H9 (cell line): Measurements from ENCODE around the gene PABPN1. TPM values are rescaled to one million over a fixed set of nuclear protein-coding genes. Genes with fewer than 3 reads are reported as not detected.

Source experiments
- DNase-seq: peaks from one replicate; pipeline ENCODE4 v3.0.0-alpha.2; 2017
- H2AFZ ChIP-seq: one replicate; pipeline ENCODE4 v1.6.1; 2013; ENCODE audit warnings: mild to moderate bottlenecking, low read length, control low read depth, moderate library complexity
- H2AK5ac ChIP-seq: 2 replicates; pipeline ENCODE4 v1.6.1; 2013; ENCODE audit warnings: low read length, control low read depth, mixed read lengths; ENCODE audit not compliant: insufficient read length
- H2BK120ac ChIP-seq: one replicate; pipeline ENCODE4 v1.6.1; 2013; ENCODE audit warnings: low read depth, mild to moderate bottlenecking, low read length, control low read depth, inconsistent platforms; ENCODE audit not compliant: poor library complexity, severe bottlenecking
- H2BK12ac ChIP-seq: 2 replicates; pipeline ENCODE4 v1.6.1; 2013; ENCODE audit warnings: low read length, control low read depth, mixed read lengths, low read depth; ENCODE audit not compliant: insufficient read length
- H2BK15ac ChIP-seq: 2 replicates; pipeline ENCODE4 v1.6.1; 2013; ENCODE audit warnings: low read depth, low read length, control low read depth
- H2BK20ac ChIP-seq: one replicate; pipeline ENCODE4 v1.6.1; 2013; ENCODE audit warnings: low read depth, mild to moderate bottlenecking, low read length, control low read depth, inconsistent platforms; ENCODE audit not compliant: poor library complexity, severe bottlenecking
- H2BK5ac ChIP-seq: 2 replicates; pipeline ENCODE4 v1.6.1; 2013; ENCODE audit warnings: low read length, control low read depth, mixed read lengths; ENCODE audit not compliant: insufficient read length
- H3K14ac ChIP-seq: 2 replicates; pipeline ENCODE4 v1.6.1; 2013; ENCODE audit warnings: low read length, control low read depth; ENCODE audit not compliant: insufficient read depth
- H3K18ac ChIP-seq: 2 replicates; pipeline ENCODE4 v1.6.1; 2013; ENCODE audit warnings: low read depth, mild to moderate bottlenecking, mixed read lengths, low read length, control low read depth; ENCODE audit not compliant: insufficient read length
- H3K23ac ChIP-seq: 2 replicates; pipeline ENCODE4 v1.6.1; 2013; ENCODE audit warnings: low read length, control low read depth, mixed read lengths, low read depth; ENCODE audit not compliant: insufficient read length
- H3K23me2 ChIP-seq: 2 replicates; pipeline ENCODE4 v1.6.1; 2013; ENCODE audit warnings: low read depth, mild to moderate bottlenecking, mixed read lengths, low read length, control low read depth; ENCODE audit not compliant: insufficient read length, poor library complexity, severe bottlenecking
- H3K27ac ChIP-seq: 2 replicates; pipeline ENCODE4 v1.5.1; 2013; ENCODE audit warnings: low read length, control low read depth, mixed read lengths, low read depth; ENCODE audit not compliant: insufficient read length
- H3K27me3 ChIP-seq: 2 replicates; pipeline ENCODE4 v1.6.1; 2013; ENCODE audit warnings: low read length, control low read depth, inconsistent platforms; ENCODE audit not compliant: insufficient read depth
- H3K4ac ChIP-seq: 2 replicates; pipeline ENCODE4 v1.6.1; 2013; ENCODE audit warnings: low read depth, mild to moderate bottlenecking, control low read depth, inconsistent platforms, low read length, moderate library complexity
- H3K4me1 ChIP-seq: 2 replicates; pipeline ENCODE4 v1.6.1; 2013; ENCODE audit warnings: low read length, control low read depth, inconsistent platforms; ENCODE audit not compliant: insufficient read depth
- H3K4me2 ChIP-seq: 2 replicates; pipeline ENCODE4 v1.6.1; 2013; ENCODE audit warnings: low read length, control low read depth, mixed read lengths; ENCODE audit not compliant: insufficient read length, insufficient read depth
- H3K56ac ChIP-seq: 2 replicates; pipeline ENCODE4 v1.6.1; 2013; ENCODE audit warnings: low read depth, mild to moderate bottlenecking, mixed read lengths, low read length, control low read depth; ENCODE audit not compliant: insufficient read length
- H3K79me1 ChIP-seq: 2 replicates; pipeline ENCODE4 v1.6.1; 2013; ENCODE audit warnings: low read depth, mild to moderate bottlenecking, moderate library complexity, low read length, control low read depth, inconsistent platforms; ENCODE audit not compliant: insufficient read depth, poor library complexity, severe bottlenecking
- H3K79me2 ChIP-seq: 2 replicates; pipeline ENCODE4 v1.6.1; 2013; ENCODE audit warnings: low read length, control low read depth, inconsistent platforms; ENCODE audit not compliant: insufficient read depth
- H3K9ac ChIP-seq: 2 replicates; pipeline ENCODE4 v1.6.1; 2013; ENCODE audit warnings: low read length, control low read depth, mixed read lengths; ENCODE audit not compliant: insufficient read length; ENCODE audit errors: extremely low read depth
- H3K9me3 ChIP-seq: one replicate; pipeline ENCODE4 v1.6.1; 2013; ENCODE audit warnings: low read depth, low read length, inconsistent platforms; ENCODE audit not compliant: control insufficient read depth
- H3T11ph ChIP-seq: one replicate; pipeline ENCODE4 v1.6.1; 2013; ENCODE audit warnings: mild to moderate bottlenecking, low read length, control low read depth, inconsistent platforms
- H4K20me1 ChIP-seq: one replicate; pipeline ENCODE4 v1.6.1; 2013; ENCODE audit not compliant: control insufficient read depth, insufficient read length, insufficient read depth
- H4K5ac ChIP-seq: 2 replicates; pipeline ENCODE4 v1.6.1; 2013; ENCODE audit warnings: low read depth, mild to moderate bottlenecking, mixed read lengths, low read length, control low read depth; ENCODE audit not compliant: insufficient read length
- H4K8ac ChIP-seq: replicated peaks from 2 replicates; pipeline ENCODE4 v1.6.1; 2013; ENCODE audit warnings: low read length, control low read depth, mixed read lengths, low read depth; ENCODE audit not compliant: insufficient read length
- H4K91ac ChIP-seq: 2 replicates; pipeline ENCODE4 v1.6.1; 2013; ENCODE audit warnings: low read depth, mild to moderate bottlenecking, moderate library complexity, mixed read lengths, low read length, control low read depth; ENCODE audit not compliant: insufficient read length
- H3K27ac Mint-ChIP-seq, 3 experiments: 2 replicates in 2 of 3; 3 replicates in 1 of 3; pipeline ENCODE4 v1.8.0; 2020 to 2021; ENCODE audit warnings: mixed read lengths in 3 of 3, mild to moderate bottlenecking in 1 of 3, moderate library complexity in 1 of 3
- H3K27me3 Mint-ChIP-seq: 2 replicates; pipeline ENCODE4 v1.8.0; 2021; ENCODE audit warnings: low read depth, mild to moderate bottlenecking, moderate library complexity, mixed read lengths
- H3K36me3 Mint-ChIP-seq, 3 experiments: 2 replicates in 2 of 3; 3 replicates in 1 of 3; pipeline ENCODE4 v1.8.0; 2020 to 2021; ENCODE audit warnings: low read depth in 3 of 3, mixed read lengths in 3 of 3; ENCODE audit not compliant: insufficient read depth in 1 of 3
- H3K4me1 Mint-ChIP-seq, 2 experiments: 2 replicates each; pipeline ENCODE4 v1.8.0; 2020; ENCODE audit warnings: mixed read lengths in 2 of 2
- H3K4me3 Mint-ChIP-seq, 2 experiments: 2 replicates in 1 of 2; 3 replicates in 1 of 2; pipeline ENCODE4 v1.8.0; 2020 to 2021; ENCODE audit warnings: mild to moderate bottlenecking in 2 of 2, mixed read lengths in 2 of 2, moderate library complexity in 1 of 2
- H3K9me3 Mint-ChIP-seq, 2 experiments: 2 replicates in 1 of 2; 3 replicates in 1 of 2; pipeline ENCODE4 v1.8.0; 2020; ENCODE audit warnings: mild to moderate bottlenecking in 2 of 2, mixed read lengths in 2 of 2, moderate library complexity in 1 of 2
- CTCF ChIP-seq: fragments of 200-600 bp; sonication (generic); conservative IDR thresholded peaks from 3 replicates; pipeline ENCODE4 v1.8.0; 2021; ENCODE audit warnings: antibody characterized with exemption, mild to moderate bottlenecking
- WGBS: extraction: QIAGEN DNeasy Blood & Tissue Kit; methylation state at CpG from one replicate; pipeline ENCODE4 v1.1.7; 2013; ENCODE audit warnings: missing lambda C conversion rate, low lambda C conversion rate, mixed read lengths; ENCODE audit not compliant: insufficient read length; ENCODE audit errors: extremely low coverage; 5-methylcytosine and 5-hydroxymethylcytosine counted together
- total RNA-seq: library from RNA; stranded (reverse); gene quantifications from 2 replicates; pipeline ENCODE4 v1.2.1, GENCODE V29; 2021

The PABPN1 gene
- total RNA-seq, 1 experiment from 2014 or later, result 333 TPM

GRCh38 chr14:23308721-23309445, 12.4 kb upstream of the PABPN1 start:
- Histone ChIP-seq H4K20me1 (no peaks in the 10 kb centered on the region), H3K23me2 (peaks cover 8% of the 10 kb centered on the region), H3K18ac (no peak overlapping the region), H2BK120ac (no peak overlapping the region), H2AFZ (no peak overlapping the region), H4K91ac (no peak overlapping the region), H3K27ac (no peak overlapping the region), H3K23ac (no peak overlapping the region), H3K56ac (no peak overlapping the region), H3T11ph (no peak overlapping the region), H3K79me1 (peaks cover 6% of the 10 kb centered on the region), H3K4me1 (no peaks in the 10 kb centered on the region; the same call in 1 of the 2 replicates), H3K9ac (no peak overlapping the region), H2BK15ac (no peak overlapping the region), H2BK12ac (no peak overlapping the region), H3K14ac (no peak overlapping the region), H2BK5ac (no peak overlapping the region), H4K5ac (no peak overlapping the region), H2BK20ac (no peak overlapping the region), H3K27me3 (no peaks in the 10 kb centered on the region), H3K4ac (no peak overlapping the region), H3K4me2 (no peak overlapping the region), H3K9me3 (no peaks in the 10 kb centered on the region), H3K79me2 (no peaks in the 10 kb centered on the region), H4K8ac (no peak overlapping the region), H2AK5ac (no peak overlapping the region)
- no CpG with 5 or more reads among the region's 17 CpGs for WGBS
- Mint-ChIP-seq H3K4me1 (peaks cover 18 to 20% of the 10 kb centered on the region in 2 experiments), H3K4me3 (peak overlapping the region; percentile 90 to 91; a peak in 2 of 5 replicates), H3K27me3 (peaks cover 4% of the 10 kb centered on the region), H3K27ac (no peak overlapping the region; a peak in 1 of 7 replicates), H3K9me3 (no peaks in the 10 kb centered on the region), H3K36me3 (peaks cover 25 to 26% (median 25%) of the 10 kb centered on the region in 3 experiments)
- no peak for DNase-seq
- TF ChIP-seq CTCF, result no peak
